AML-193 (cell line): Measurements from ENCODE around the gene NECTIN1.

Source experiments
- DNase-seq, 2 experiments: peaks; one replicate each; lab custom pipeline; 2025; lab: John Stamatoyannopoulos, UW

The NECTIN1 gene

DNA sequence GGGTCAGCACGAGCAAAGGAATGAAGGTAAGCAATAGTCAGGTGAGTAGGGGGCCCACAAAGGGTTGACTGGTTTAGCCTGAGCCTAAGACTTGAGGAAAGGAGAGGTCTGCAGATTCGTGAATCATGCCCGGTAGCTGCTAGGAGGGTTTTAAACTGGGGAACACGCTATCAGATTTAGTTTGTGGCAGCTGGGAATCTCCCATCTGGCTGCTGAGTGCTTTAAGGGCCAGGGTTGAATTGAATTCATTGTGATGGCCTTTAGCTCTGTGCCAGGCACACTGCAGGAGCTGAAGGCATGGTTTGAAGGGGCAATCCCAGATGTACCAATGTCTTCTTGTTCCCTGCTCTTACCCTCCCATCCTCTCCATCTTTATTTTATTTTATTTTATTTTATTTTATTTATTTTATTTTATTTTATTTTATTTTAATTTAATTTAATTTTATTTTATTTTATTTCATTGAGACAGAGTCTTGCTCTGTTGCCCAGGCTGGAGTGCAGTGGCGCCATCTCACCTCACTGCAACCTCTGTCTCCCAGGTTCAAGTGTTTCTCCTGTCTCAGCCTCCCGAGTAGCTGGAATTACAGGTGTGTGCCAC, 1.9 kb upstream of the NECTIN1 start:
- DNase-seq = no peak

DNA sequence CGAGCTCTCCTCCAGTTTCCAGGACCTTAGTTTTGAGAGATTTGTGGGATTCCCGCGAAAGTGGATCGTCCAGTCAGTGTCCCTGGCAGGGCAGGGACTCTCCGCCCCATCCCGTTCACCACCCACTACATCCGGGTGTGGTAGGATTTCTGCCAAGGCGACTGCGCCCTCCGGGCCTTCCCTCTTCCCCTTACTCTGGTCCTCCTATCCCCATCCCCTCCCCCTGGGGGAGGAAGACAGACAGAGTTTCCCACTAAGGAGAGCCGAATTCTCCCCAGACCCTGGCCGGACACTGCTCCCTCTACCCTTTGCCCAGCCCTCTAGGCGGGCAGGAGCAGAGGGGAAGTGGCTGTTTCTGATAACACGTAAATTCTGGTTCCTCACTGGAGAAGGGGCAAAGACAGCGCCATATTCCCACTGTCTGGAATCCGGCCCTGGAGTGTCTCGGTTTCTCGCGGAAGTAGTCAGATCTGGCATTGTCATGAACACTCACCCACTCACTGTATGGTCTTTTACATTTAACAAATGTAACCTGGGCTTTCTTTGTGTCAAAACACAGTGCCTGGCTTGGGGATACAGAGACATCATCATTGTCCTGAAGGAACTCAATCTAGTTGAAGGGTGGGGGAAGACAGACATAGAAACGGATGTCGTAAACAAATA, 1.1 kb upstream of the NECTIN1 start:
- peak; percentile 17 to 21 for DNase-seq

DNA sequence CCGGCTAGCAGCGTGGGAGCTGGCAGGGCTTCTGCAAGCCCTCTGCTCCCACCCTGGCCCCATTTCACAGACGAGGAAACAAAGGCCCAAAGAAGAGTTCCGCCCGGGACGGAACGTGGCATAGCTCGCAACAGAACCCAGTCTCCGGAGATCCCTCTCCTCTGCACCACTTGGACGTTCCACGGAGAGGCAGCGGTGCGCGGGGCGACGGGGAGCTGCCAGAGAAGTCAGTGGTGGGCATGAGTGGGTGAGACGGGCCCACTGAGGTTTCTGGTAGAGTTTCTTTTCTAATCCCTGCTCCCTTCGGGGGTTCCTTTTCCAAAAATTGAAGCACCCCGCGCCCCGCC, 554 bp upstream of the NECTIN1 start:
- no peak for DNase-seq

DNA sequence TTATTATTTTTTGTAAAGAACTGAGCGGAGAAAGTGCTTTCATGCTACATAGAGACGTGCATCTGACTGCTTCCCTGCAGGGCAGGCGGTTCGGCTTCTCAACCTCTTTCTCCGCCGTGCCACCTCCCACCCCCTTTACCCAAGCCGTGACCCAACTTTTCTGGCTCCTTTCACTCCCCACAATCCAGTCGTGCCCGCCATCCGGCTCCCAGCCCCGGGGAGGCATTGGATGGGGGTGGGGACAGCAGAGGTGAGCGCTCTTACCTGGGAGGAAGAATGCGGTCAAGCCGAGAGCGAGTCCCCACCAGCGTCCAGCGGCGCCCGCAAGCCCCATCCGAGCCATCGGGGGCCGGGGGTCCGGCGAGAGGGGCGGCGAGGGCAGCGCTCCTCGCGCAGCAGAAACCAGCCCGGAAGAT, 781 bp downstream of the NECTIN1 start:
- DNase-seq = no peak

DNA sequence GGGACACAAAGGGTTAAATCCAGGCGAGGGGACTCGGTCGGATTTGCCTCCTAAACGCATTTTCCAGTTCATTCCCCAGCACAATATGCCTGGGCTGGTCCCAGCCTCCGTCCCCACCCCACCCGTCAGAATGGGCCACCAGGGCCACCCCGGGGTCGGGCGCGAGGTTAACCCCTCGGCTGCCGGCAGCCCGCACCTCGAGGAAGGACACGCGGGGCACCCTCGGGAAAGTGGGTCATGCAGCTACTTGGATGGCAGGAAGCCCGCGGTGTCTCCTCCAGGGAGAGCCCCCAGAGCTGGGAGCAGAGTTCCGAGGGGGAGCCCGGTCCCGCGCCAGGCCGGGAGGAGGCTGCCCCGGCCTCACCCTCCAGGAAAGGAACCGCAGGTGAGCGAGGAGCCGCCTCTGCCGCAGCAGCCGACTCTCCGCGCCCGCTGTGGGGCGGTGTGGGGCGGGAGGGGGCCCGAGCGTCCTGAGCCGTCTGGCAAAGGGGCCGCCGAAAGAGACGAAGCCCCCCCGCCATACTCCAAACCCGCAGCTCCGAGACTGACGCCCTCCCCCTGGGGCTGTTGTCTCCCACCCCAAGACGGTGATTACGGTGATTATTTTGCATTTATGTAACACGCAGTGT, 1.4 kb downstream of the NECTIN1 start:
- DNase-seq = no peak

DNA sequence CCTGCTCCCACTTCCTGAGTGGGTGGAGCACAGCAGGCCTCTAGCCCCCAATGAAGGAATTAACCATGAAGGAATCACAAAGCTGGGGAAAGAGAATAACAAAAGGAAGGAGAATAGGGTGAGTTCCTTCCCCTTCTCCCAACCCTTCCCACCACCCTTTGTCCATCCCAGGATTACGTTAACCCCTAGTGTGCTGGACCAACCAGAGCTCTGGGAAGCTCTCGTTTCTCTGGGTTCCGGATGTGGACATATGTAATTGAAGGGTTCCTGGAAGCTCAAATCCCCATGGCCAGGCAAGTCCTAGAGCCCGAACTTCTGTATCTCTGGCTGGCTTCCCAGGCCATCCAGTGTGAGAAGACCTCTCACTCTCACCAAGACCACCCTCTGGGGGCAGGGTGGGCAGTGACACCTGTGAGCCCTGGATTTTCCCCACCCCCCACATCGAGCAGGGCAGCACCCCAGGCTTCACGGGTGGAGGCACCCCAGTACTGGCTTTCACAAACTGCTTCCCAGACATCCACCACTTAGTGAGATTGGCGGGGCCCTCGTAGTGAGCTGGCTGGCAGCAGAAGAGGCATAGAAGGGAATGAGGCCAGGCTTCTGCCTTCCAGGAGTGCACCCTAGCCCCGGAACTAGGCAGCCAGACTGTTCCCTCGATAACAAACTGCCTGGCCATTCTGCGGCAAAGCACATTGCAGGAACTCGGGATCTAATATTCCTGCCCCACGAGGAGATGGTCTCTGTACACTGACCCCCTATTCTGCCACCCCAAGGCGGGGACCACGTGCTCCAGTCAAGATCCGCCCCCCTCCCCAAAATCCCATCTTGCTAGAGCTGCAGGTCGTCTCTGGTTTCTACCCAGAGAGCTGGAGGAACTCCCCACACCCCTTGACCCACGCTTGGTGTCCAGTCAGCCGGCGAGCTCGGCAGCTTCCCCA, 2.1 kb downstream of the NECTIN1 start:
- DNase-seq = no peak

DNA sequence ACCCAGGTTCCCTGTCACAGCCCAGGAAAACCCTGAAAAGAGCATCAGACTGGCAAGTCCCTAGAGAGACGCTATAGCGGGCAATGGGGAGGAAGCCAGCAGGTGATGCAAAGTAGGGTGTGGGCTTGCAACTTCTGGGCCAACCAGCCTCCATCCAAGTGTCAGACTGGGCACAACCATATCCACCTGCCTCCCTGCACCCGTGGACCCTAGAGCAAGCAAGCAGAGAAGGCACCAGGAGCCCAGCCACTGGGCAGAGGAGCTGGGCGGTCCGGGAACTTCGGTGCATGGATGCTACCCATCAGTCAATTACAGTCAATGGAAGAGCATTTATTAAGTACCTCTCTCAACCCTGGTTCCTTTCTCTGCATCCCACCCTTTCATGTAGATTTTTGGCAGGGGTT, 2.8 kb downstream of the NECTIN1 start:
- DNase-seq = no peak

DNA sequence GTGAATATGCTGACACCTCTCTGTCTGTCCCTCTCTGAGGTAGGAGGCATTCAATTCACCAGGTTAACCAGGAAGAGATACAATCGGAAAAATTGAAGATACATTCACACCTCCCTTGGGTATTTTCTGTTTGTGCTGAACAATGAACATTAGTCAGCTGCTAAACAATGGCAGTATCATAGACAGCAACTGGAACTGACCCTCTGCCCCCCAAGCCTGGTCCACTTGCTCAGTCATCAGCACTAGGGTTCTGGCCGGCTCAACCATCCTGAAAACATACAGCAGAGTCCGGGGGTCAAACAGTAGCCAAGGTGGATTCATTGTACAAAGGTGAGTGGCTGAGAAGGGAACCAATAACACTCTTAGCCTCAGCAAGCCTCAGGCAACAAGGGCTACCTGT, 4.0 kb downstream of the NECTIN1 start:
- no peak for DNase-seq

DNA sequence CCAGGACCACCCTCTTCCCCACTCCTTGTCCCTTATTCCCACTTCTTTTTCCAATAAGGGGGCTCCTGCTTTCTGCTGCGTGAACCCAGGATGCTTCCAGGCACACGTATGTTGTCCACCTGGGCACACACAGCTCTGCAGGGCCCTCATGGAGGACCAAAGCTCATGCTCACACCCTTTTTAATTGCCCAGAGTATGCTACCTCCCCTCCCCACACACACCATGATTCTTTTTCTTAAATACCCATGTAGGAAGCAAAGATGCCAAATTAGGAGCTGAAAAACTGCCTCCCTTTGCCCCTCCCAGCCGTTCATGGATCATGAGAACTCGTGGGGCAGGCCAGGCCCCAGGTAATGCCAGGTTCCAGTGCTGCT, 5.1 kb downstream of the NECTIN1 start:
- no peak for DNase-seq

DNA sequence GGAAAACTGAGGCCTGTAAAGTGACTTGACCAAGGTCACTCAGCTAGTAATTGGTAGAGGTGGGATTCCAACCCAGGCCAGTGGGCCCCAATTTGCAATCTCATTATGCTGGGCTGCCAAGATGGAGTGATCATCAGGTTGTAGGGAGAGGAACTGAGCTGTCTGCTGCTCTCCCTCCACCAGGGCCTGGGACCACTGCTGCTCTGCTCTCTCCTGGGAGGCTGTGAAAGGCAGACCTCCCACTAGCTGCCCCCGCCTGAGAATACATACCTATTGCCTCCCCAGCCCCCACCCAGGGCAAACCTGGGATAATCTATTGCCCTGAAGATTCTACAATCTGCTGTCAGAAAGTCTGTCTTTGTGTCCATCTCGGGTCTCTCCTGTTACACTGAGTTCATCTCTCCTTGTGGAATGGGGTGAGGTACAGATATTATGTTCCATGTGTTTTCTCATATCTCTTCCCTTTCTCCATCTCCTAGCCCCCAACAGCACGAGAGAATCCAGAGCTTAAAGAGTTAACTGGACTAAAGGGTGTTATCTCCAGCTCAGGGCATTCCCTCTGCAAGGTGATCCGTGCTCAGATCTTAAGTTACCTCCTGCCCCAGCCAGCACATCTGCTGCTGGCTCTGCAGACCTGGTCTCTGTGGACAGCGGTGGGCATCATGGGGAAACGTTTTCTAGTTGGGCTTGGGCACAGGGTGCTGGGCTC, 5.6 kb downstream of the NECTIN1 start:
- DNase-seq = no peak

DNA sequence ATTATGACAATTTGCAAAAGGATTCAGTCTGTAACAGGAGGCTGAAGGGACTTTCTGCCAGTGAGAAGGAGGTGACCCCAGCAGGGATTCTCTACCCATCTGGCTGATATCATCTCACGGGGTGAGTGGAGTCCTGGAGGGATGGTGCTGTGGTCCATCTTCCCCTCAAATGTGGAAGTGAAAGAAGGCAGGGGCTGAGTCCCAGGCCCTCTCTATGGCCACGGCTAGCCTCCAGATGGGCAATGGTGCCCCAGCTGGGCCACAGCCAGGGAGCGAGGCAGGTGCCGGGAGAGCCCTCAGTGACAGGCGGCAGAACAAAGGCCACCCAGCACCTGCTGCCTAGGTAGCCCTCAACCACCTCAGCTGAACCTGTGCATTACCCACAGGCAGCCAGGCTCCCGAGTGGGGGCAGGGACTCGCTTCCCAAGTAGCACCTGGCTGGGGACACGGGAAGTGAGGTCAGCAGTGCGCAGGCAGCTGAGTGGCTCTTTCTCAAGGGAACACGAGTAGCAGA, 6.7 kb downstream of the NECTIN1 start:
- no peak for DNase-seq

DNA sequence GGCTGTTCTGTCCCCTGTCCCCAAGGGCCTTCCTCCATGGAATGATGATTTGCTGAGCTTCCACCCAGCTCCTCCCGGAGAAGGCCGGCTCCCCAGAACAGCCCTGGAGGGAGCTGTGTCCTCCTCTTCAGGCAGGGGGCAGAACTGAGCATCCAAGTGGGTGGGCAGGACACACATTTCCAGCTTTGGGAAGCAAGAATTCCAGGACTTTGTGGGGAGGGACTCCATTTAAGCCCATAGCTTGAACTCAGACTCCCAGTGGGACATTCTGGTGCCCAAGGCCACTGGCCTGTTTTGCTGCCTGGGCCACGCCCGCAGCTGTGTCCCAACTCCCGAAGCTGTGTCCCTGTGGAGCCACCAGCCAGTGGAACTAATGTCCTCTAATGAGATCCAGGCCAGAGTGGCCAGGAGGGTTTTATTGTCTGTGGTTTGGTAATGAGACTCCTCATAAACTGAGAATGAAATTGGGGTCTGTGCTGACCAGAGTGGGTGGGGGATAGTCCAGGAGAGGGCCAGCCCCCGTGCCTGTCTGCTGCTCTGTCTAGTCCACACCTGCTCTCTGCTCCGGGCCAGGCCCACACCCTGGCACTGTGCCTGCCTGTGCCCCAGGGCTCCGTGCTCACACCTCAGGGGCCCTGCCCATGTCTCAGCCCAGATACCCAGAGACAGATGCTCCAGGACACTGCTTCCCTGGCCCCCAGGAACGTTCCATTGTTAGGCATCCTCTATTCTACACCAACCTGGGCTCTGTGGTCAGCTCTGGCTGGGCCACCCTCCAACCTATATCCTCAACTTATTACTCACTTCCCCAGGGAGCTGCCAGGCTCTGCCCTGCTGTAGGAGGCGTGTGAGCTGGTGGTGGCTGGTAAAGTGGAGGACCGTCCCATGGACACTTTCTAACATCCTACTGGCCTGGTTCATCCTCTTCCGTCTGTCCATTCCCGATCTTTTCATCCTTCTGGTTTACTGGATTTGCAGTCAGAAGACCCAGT, 7.6 kb downstream of the NECTIN1 start:
- no peak for DNase-seq

DNA sequence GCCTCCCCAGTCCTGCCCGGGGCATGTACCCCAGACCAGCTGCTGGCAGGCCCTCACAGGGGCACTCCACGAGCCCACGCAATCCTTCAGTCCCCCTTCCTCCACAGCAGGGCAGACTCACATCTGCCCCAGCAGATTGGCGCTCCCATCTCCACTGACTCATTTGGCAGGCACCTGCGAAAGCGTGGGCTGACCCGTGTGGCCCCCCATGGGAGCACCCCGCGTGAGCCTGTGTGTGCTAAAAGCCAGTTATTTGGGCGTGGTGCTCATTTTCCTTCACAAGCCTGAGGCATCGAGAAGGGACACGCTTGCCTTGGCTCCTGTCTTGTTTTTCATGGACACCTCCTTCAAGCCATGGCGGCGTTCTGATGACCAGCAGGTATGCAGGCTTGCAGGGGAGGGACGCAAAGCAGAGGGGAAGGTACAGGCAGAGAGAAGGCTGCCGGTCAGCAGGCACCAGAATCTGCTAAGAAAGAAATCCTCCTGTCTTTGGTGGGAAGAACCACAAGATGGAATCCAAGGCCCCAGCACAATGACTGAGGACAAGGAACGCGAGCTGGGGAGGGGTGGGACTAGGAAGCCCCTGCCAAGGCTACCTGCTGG, 8.6 kb downstream of the NECTIN1 start:
- no peak for DNase-seq

DNA sequence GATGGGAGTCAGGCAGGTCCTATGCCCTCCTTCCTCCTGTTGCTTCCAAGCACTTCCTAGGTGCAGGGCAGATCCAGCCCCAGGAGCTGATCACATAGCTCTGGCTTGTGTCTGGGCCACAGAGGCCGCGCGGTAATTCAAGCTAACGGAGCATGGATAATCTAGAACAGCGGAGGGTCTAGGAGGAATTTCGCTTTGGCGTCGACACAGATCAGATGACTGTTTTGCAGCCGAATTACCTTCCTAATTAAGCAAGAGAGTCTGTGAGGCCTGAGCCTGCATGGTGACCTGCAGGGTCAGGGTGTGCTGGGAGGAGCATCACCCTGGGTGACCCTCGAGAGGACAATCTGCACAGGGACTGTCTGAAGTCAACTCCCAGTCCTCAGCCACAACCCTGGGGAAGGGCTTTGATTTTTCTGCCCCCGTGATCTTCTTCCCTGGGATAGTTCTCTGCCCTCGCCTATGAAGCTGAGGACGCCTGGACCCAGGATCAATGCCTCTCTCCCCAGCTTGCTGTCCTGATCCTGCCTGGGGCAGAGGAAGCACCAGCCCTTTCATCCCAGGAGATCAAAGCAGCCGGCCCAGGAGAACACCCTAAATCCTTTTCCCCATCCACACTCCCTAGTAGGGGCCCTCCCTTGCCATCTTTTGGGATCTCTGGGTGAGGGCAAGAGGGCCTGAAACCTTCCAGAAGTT, 11.0 kb downstream of the NECTIN1 start:
- no peak for DNase-seq

DNA sequence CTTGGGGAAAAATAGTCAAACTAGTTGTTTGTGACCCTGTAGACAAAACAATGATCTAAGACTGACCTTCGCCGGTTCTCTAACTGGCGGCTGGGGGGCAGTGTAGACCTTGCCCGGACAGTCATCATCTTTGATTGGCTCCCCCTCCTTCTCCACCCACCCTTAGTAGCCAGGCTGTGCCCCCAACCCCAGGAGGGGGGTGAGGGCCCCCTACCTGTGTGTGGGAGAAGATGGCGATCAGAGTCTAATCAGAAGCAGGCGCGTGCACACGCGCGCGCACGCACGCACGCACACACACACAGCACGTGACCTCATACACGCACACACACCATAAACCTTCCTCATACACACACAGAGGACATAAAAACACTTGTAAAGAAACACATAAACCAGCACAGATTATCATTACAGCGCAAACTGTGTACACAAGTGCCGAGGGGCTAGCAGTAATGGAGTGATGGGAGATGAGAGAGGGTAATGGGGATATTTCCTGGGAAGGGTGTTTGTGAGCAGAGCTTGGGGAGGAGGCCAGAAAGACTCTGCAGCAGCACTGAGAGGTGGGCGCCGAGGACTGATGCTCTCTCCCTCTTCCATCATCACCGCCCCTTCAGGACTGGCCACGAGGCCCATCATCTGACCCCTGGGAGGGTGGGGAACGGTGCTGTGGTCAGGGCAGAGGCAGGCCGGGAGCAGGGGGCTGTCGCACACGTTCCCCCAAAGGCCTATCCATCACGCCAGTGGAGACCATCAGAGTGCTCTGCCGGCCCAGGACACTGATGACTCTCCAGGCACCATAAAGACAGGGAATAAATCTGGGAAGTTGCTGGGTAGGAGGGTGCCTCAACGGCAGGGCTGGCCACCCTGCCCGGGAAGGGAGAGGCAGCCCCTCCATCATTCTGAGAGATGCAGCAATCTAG, 12.2 kb downstream of the NECTIN1 start:
- DNase-seq = no peak

DNA sequence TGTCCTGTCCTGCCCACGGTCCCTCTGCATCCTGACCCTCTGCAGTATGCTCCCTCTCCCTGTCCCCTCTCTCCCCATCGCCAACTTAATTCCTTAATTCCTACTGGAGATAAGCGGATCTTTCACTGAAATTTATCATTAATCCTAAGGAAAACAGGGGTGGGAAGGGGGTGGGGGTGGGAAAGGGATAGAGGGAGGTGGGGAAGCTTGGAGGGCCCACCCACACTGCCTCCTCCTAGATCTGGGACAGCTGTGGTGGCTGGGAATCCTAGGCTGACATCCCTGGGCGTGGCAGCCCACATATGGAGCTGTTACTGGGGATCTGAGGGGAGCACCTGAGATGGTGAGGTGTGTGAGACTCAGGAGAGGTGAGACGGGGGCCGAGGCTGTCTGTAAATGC, 14.4 kb downstream of the NECTIN1 start:
- DNase-seq = no peak

DNA sequence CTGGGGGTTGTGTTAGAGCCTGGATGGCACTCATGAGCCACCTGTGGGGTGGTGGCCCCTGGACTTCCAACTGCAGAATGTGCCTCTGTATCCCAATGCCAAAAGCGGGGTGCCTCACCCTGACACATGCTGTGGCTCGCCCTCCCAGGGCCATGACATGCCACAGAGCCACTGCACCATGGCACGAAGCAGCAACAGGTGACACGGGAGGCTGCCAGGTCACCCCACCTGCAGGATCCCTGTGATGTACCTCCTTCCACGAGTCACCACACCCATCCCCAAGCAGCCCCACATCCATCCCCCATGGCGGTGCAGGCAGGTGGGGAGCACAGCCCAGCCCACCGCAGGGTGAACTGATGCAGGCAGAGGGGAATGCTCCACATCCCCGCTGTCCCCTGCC, 14.8 kb downstream of the NECTIN1 start:
- DNase-seq = no peak

DNA sequence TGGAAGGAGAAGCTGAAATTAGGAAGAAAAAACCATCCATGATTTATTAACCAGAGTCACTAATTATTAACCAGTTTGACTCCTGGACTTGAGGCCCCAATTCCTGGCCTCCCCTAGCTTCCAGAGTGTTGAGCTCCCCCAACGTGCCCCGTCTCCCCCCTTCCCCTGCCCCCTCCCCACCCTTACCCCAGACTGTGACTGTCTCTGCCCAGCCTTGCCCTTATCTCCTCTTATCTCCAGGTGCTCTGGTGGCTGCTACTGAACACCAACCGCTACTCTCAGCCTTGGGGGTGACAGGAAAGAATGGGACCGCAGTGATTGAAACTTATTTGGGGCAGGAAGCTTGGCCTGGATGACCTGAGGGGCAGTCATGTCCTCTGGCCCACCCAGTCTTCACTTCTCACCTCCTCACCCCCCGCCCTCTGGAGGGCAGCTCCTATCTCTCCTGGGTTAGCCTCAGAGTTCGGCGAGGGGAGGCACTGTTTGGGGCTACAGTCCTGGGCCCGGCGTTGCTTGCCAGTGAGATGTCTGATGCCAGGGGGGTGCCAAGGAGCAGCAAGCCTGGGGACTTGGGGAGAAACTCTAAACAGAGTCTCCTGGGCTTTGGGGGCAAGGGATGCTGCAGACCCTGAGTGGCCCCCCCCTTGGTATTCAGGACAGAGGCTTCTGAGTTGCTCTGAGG, 15.5 kb downstream of the NECTIN1 start:
- DNase-seq = no peak
